DND-41 (cell line): ENCODE data around the gene SLC22A15.

Source experiments
- ATAC-seq: fragments of 200-7000 bp; cut with Tn5 transposase; 3 replicates; pipeline ENCODE4 v1.9.1; 2021; ENCODE audit warnings: low read depth; ENCODE audit not compliant: insufficient read depth
- DNase-seq: peaks from one replicate; pipeline ENCODE4 v3.0.0-alpha.2; 2020
- H2AFZ ChIP-seq: 2 replicates; pipeline ENCODE4 v1.6.0; 2012; ENCODE audit warnings: low read depth, low read length
- H3K27ac ChIP-seq: 2 replicates; pipeline ENCODE4 v1.5.1; 2012; ENCODE audit warnings: low read length, inconsistent platforms
- H3K27me3 ChIP-seq: fragments of 200-600 bp; sonication (generic); 2 replicates; pipeline ENCODE4 v1.6.0; 2012; ENCODE audit warnings: low read length, mild to moderate bottlenecking, inconsistent platforms; ENCODE audit not compliant: insufficient read depth, poor library complexity
- H3K36me3 ChIP-seq: 2 replicates; pipeline ENCODE4 v1.5.1; 2012; ENCODE audit warnings: low read length, inconsistent platforms; ENCODE audit not compliant: insufficient read depth
- H3K4me1 ChIP-seq: 2 replicates; pipeline ENCODE4 v1.5.1; 2012; ENCODE audit warnings: mild to moderate bottlenecking, low read length; ENCODE audit not compliant: insufficient read depth
- H3K4me2 ChIP-seq: 2 replicates; pipeline ENCODE4 v1.6.0; 2012; ENCODE audit warnings: mild to moderate bottlenecking, moderate library complexity, low read length, inconsistent platforms; ENCODE audit not compliant: insufficient read depth
- H3K4me3 ChIP-seq, 2 experiments: fragments of 200-600 bp in 1 of 2; shearing (Covaris generic) in 1 of 2; 2 replicates each; pipeline ENCODE4 v1.5.1; 2012 to 2016; ENCODE audit warnings: inconsistent platforms in 2 of 2, low read length in 2 of 2, mild to moderate bottlenecking in 2 of 2, low read depth in 1 of 2, moderate library complexity in 1 of 2
- H3K79me2 ChIP-seq: 2 replicates; pipeline ENCODE4 v1.6.0; 2012; ENCODE audit warnings: low read length, inconsistent platforms; ENCODE audit not compliant: insufficient read depth
- H3K9ac ChIP-seq: 2 replicates; pipeline ENCODE4 v1.6.0; 2012; ENCODE audit warnings: low read depth, mild to moderate bottlenecking, inconsistent platforms, low read length, moderate library complexity
- H3K9me3 ChIP-seq: 2 replicates; pipeline ENCODE4 v1.5.1; 2012; ENCODE audit warnings: low read length, moderate library complexity, mild to moderate bottlenecking, inconsistent platforms; ENCODE audit not compliant: insufficient read depth, severe bottlenecking
- H4K20me1 ChIP-seq: 2 replicates; pipeline ENCODE4 v1.6.0; 2012; ENCODE audit warnings: low read length; ENCODE audit not compliant: insufficient read depth
- EZH2 ChIP-seq: IDR thresholded peaks from 3 replicates; pipeline ENCODE4 v1.6.1; 2012; ENCODE audit warnings: borderline replicate concordance, low read depth, mild to moderate bottlenecking, moderate library complexity, low read length, inconsistent platforms; ENCODE audit not compliant: severe bottlenecking
- TF ChIP-seq, protein P1 (sequence below): IDR thresholded peaks from 2 replicates; pipeline ENCODE4 v1.5.1; 2012; ENCODE audit warnings: borderline replicate concordance, low read length, moderate library complexity, mild to moderate bottlenecking; ENCODE audit not compliant: poor library complexity, severe bottlenecking; ENCODE audit errors: extremely low read depth

Gene SLC22A15

DNA sequence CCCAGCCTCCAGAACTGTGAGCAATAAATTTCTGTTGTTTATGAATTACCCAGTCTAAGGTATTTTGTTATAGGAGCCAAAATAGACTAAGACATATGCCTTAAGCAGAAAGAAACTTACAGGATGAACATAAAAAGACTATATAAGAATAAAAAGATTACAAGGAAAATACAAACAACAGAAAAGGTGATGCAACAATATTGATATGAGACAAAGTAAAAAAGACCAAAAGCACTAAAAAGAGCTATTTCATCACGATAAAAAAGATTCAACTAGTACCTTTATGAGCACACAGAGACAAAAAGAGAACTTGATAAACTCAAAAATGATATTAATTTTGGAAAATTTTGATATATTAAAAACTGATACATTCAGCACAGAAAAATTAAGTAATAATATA lies 3.2 kb upstream of the SLC22A15 start:
- no peaks in the 10 kb centered on the region for H3K9me3 ChIP-seq
- H3K79me2 ChIP-seq: no peaks in the 10 kb centered on the region
- H3K36me3 ChIP-seq: no peaks in the 10 kb centered on the region
- H3K4me2 ChIP-seq: no peak overlapping the region
- no peak overlapping the region for H3K27ac ChIP-seq
- H3K9ac ChIP-seq: no peak overlapping the region
- H2AFZ ChIP-seq: no peak overlapping the region
- ATAC-seq (no peak), DNase-seq (no peak)
- no peaks in the 10 kb centered on the region for H4K20me1 ChIP-seq
- TF ChIP-seq, protein P1, sequence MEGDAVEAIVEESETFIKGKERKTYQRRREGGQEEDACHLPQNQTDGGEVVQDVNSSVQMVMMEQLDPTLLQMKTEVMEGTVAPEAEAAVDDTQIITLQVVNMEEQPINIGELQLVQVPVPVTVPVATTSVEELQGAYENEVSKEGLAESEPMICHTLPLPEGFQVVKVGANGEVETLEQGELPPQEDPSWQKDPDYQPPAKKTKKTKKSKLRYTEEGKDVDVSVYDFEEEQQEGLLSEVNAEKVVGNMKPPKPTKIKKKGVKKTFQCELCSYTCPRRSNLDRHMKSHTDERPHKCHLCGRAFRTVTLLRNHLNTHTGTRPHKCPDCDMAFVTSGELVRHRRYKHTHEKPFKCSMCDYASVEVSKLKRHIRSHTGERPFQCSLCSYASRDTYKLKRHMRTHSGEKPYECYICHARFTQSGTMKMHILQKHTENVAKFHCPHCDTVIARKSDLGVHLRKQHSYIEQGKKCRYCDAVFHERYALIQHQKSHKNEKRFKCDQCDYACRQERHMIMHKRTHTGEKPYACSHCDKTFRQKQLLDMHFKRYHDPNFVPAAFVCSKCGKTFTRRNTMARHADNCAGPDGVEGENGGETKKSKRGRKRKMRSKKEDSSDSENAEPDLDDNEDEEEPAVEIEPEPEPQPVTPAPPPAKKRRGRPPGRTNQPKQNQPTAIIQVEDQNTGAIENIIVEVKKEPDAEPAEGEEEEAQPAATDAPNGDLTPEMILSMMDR: no peak
- TF ChIP-seq EZH2: no peak
- no peak overlapping the region for H3K4me3 ChIP-seq
- H3K4me1 ChIP-seq: no peaks in the 10 kb centered on the region
- H3K27me3 ChIP-seq: peaks cover 8% of the 10 kb centered on the region

DNA sequence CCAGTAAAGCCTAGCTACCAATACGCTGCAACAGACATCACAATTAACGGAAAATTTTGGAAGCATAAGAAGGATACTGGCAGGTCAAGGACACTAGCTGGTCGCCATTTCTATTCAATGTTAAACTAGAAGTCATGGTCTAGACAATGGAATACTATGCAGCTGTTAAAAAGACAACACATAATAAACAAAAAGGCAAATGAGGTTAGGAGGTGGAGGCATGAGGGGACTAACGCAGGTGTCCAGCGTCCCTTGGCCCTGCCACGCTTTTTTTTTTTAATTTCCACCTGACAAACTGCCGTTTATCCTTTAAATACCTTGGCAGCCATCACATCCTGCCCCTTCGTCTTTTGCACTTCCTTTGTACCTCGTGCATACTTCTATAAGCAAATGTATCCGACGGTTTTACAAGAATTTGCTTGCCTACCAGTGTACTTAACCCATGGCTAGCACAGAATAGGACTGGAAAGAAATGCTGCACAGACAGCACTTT lies 698 bp upstream of the SLC22A15 start:
- no peak for TF ChIP-seq EZH2
- TF ChIP-seq, protein P1: no peak
- H3K27ac ChIP-seq: no peak overlapping the region
- H2AFZ ChIP-seq: no peak overlapping the region
- H3K27me3 ChIP-seq: no peaks in the 10 kb centered on the region
- no peak overlapping the region for H3K4me2 ChIP-seq
- H3K36me3 ChIP-seq: no peaks in the 10 kb centered on the region
- no peak overlapping the region for H3K9ac ChIP-seq
- H4K20me1 ChIP-seq: no peaks in the 10 kb centered on the region
- H3K9me3 ChIP-seq: no peaks in the 10 kb centered on the region
- no peaks in the 10 kb centered on the region for H3K4me1 ChIP-seq
- no peak for ATAC-seq
- no peaks in the 10 kb centered on the region for H3K79me2 ChIP-seq
- H3K4me3 ChIP-seq: no peak overlapping the region
- DNase-seq: no peak

DNA sequence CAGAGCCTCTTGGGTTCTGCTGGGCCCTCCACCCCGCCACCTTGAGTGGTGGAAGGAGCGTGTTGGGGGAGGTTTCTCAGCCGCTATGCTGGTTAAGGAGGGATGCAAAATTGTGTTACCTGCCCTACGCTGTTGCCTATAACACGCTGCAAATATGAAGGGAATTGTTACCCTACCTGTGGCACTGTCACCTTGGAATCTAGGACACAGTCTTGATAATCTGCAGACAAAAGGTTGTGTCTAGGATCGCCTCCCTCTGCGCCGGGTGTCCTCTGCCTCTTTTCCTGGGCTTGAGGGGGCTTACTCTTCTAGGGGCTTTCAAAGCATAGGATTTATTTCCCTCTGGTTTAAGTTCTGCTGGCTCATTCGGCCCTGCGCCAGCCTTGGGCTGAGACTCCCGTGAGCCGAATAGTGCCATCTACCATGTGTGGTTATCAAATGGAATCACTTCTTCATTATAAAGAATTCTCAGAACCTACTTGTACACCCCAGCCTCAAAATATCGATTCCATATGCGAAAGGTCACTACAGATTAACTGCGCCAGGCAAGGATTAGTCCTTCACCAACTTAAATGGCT lies 697 bp downstream of the SLC22A15 start:
- Histone ChIP-seq H3K36me3 (no peaks in the 10 kb centered on the region), H3K4me2 (no peak overlapping the region), H3K4me3 (no peak overlapping the region), H3K79me2 (no peaks in the 10 kb centered on the region), H3K27me3 (no peaks in the 10 kb centered on the region), H2AFZ (no peak overlapping the region), H3K9me3 (no peaks in the 10 kb centered on the region), H4K20me1 (no peaks in the 10 kb centered on the region), H3K4me1 (no peaks in the 10 kb centered on the region), H3K27ac (no peak overlapping the region), H3K9ac (no peak overlapping the region)
- no peak for TF ChIP-seq EZH2
- TF ChIP-seq, protein P1: no peak
- no peak for DNase-seq
- ATAC-seq: no peak
